A549 (cell line): Measurements from ENCODE around the gene HOXA11. TPM values are rescaled to one million over a fixed set of nuclear protein-coding genes. Genes with fewer than 3 reads are reported as not detected.

Source experiments
- ATAC-seq, 2 experiments: fragments of 200-7000 bp in 1 of 2; fragments of >200 bp in 1 of 2; cut with Nextera tagmentation in 1 of 2; cut with Tn5 transposase in 1 of 2; 3 replicates each; pipeline versions ENCODE4 v1.8.0 to v1.9.1; 2018 to 2020; ENCODE audit warnings: mild to moderate bottlenecking in 1 of 2, moderate library complexity in 1 of 2
- CTCF ChIA-PET: fragments of 300-600 bp; sonication (Branson Sonifier 250); formaldehyde crosslinking; extraction: SDS; loops from one replicate; lab custom pipeline; 2021; ENCODE audit warnings: antibody characterized with exemption, inconsistent platforms; lab: Yijun Ruan, JAX
- POLR2A ChIA-PET: fragments of 350-600 bp; formaldehyde crosslinking; extraction: SDS; loops from one replicate; lab custom pipeline; 2021; ENCODE audit warnings: antibody characterized with exemption, inconsistent platforms; lab: Yijun Ruan, JAX
- DNase-seq, 2 experiments: peaks; one replicate each; pipeline versions ENCODE4 v3.0.0 to v3.0.0-alpha.2; 2011 to 2016; ENCODE audit warnings: low read depth in 1 of 2, low spot score in 1 of 2
- FAIRE-seq: peaks from 2 replicates; lab custom pipeline; 2011; peaks lifted over from hg19 to GRCh38; lab: Jason Lieb, UNC
- H3K27ac ChIP-seq, 2 experiments: fragments of >200 bp; sonication (Bioruptor Twin); formaldehyde crosslinking; 3 replicates each; pipeline ENCODE4 v1.5.1; 2016 to 2017
- H3K4me1 ChIP-seq: fragments of >200 bp; sonication (Bioruptor Twin); formaldehyde crosslinking; 3 replicates; pipeline ENCODE4 v1.6.1; 2016
- H3K4me2 ChIP-seq: fragments of >200 bp; sonication (Bioruptor Twin); formaldehyde crosslinking; 3 replicates; pipeline ENCODE4 v1.6.1; 2016
- H3K4me3 ChIP-seq: fragments of >200 bp; sonication (Bioruptor Twin); formaldehyde crosslinking; 3 replicates; pipeline ENCODE4 v1.5.1; 2016
- H3K9me3 ChIP-seq: fragments of >200 bp; sonication (Bioruptor Twin); formaldehyde crosslinking; 3 replicates; pipeline ENCODE4 v1.6.1; 2016
- EHMT2 ChIP-seq: fragments of 200-600 bp; sonication (generic); IDR thresholded peaks from 2 replicates; pipeline ENCODE4 v1.6.1; 2016; ENCODE audit warnings: antibody characterized with exemption, low read depth, mild to moderate bottlenecking, moderate library complexity
- EP300 ChIP-seq, 2 experiments: fragments of >200 bp; sonication (Bioruptor Twin); formaldehyde crosslinking; IDR thresholded peaks; 2 replicates in 1 of 2; 3 replicates in 1 of 2; pipeline ENCODE4 v1.6.1; 2016 to 2017
- ESRRA ChIP-seq: fragments of 150-350 bp; IDR thresholded peaks from 2 replicates; pipeline ENCODE4 v1.6.1; 2014; ENCODE audit warnings: mild to moderate bottlenecking, low read length, borderline replicate concordance
- FOSB ChIP-seq: fragments of 250-450 bp; sonication (Bioruptor Pico); IDR thresholded peaks from 2 replicates; pipeline ENCODE4 v1.5.0; 2020; ENCODE audit warnings: mild to moderate bottlenecking, moderate library complexity
- FOSL2 ChIP-seq, 2 experiments: fragments of 450-650 bp in 1 of 2; fragments of >200 bp in 1 of 2; sonication (Bioruptor Twin) in 1 of 2; formaldehyde crosslinking; IDR thresholded peaks; 2 replicates each; pipeline versions ENCODE4 v1.5.0 to v1.6.1; 2016 to 2020; ENCODE audit warnings: mild to moderate bottlenecking in 1 of 2, moderate library complexity in 1 of 2
- GATA3 ChIP-seq: IDR thresholded peaks from 2 replicates; pipeline ENCODE4 v1.6.1; 2012; ENCODE audit warnings: borderline replicate concordance
- HDAC2 ChIP-seq: fragments of 200-600 bp; sonication (generic); IDR thresholded peaks from 2 replicates; pipeline ENCODE4 v1.6.1; 2016
- HOXB13 ChIP-seq: fragments of 250-450 bp; sonication (Bioruptor Pico); IDR thresholded peaks from 2 replicates; pipeline ENCODE4 v1.5.0; 2020; ENCODE audit warnings: low read depth, mild to moderate bottlenecking, moderate library complexity
- JUN ChIP-seq, 2 experiments: fragments of >200 bp; sonication (Bioruptor Twin); formaldehyde crosslinking; IDR thresholded peaks; 2 replicates in 1 of 2; 3 replicates in 1 of 2; pipeline ENCODE4 v1.6.1; 2016 to 2017
- JUNB ChIP-seq: fragments of >200 bp; sonication (Bioruptor Twin); formaldehyde crosslinking; IDR thresholded peaks from 2 replicates; pipeline ENCODE4 v1.6.1; 2016
- KDM1A ChIP-seq: fragments of 200-600 bp; sonication (generic); IDR thresholded peaks from 2 replicates; pipeline ENCODE4 v1.6.1; 2016; ENCODE audit warnings: low read depth, mild to moderate bottlenecking
- KDM5A ChIP-seq: fragments of 200-600 bp; sonication (generic); IDR thresholded peaks from 2 replicates; pipeline ENCODE4 v1.6.1; 2016; ENCODE audit warnings: antibody characterized with exemption, mild to moderate bottlenecking
- MAFK ChIP-seq: fragments of 450-650 bp; IDR thresholded peaks from 2 replicates; pipeline ENCODE4 v1.6.1; 2014; ENCODE audit not compliant: partially characterized antibody
- MAZ ChIP-seq: fragments of 150-350 bp; IDR thresholded peaks from 2 replicates; pipeline ENCODE4 v1.6.1; 2014; ENCODE audit warnings: antibody characterized with exemption, low read depth, low read length, borderline replicate concordance
- NFE2L2 ChIP-seq: fragments of 150-350 bp; conservative IDR thresholded peaks from 2 replicates; pipeline ENCODE4 v1.6.1; 2014; ENCODE audit warnings: low read length
- NPAS2 ChIP-seq: fragments of 250-450 bp; sonication (Bioruptor Pico); IDR thresholded peaks from 2 replicates; pipeline ENCODE4 v1.8.0; 2022; ENCODE audit warnings: mild to moderate bottlenecking, moderate library complexity, borderline replicate concordance
- NR3C1 ChIP-seq: fragments of >200 bp; sonication (Bioruptor Twin); formaldehyde crosslinking; IDR thresholded peaks from 3 replicates; pipeline ENCODE4 v1.6.1; 2017
- POLR2A ChIP-seq: IDR thresholded peaks from 2 replicates; pipeline ENCODE4 v1.6.1; 2012; ENCODE audit warnings: mild to moderate bottlenecking, low read length
- RCOR1 ChIP-seq: fragments of 150-350 bp; IDR thresholded peaks from 2 replicates; pipeline ENCODE4 v1.6.1; 2014; ENCODE audit warnings: antibody characterized with exemption, low read length, low read depth
- RNF2 ChIP-seq: fragments of 200-600 bp; sonication (generic); IDR thresholded peaks from 2 replicates; pipeline ENCODE4 v1.6.1; 2016; ENCODE audit warnings: low read depth, mild to moderate bottlenecking, antibody characterized with exemption, moderate library complexity, borderline replicate concordance
- SMC3 ChIP-seq: fragments of >200 bp; sonication (Bioruptor Twin); formaldehyde crosslinking; IDR thresholded peaks from 3 replicates; pipeline ENCODE4 v1.6.1; 2018; ENCODE audit warnings: inconsistent platforms
- SREBF2 ChIP-seq: fragments of 450-650 bp; IDR thresholded peaks from 2 replicates; pipeline ENCODE4 v1.6.1; 2014; ENCODE audit warnings: mild to moderate bottlenecking, moderate library complexity
- TP53 ChIP-seq: fragments of 250-450 bp; sonication (Bioruptor Pico); IDR thresholded peaks from 2 replicates; pipeline ENCODE4 v1.5.0; 2021; ENCODE audit warnings: mild to moderate bottlenecking, moderate library complexity
- ZFP36 ChIP-seq: fragments of 450-650 bp; IDR thresholded peaks from 2 replicates; pipeline ENCODE4 v1.6.1; 2014; ENCODE audit warnings: borderline replicate concordance; ENCODE audit not compliant: partially characterized antibody
- ZNF302 ChIP-seq: fragments of 250-450 bp; sonication (Bioruptor Pico); IDR thresholded peaks from 2 replicates; pipeline ENCODE4 v1.9.0; 2021; ENCODE audit warnings: inconsistent platforms, mild to moderate bottlenecking, moderate library complexity
- WGBS: methylation state at CpG from one replicate; pipeline ENCODE4 v1.1.6; 2017; ENCODE audit errors: missing lambda C conversion rate; 5-methylcytosine and 5-hydroxymethylcytosine counted together
- polyA plus RNA-seq, 4 experiments: library from polyadenylated mRNA; depleted of rRNA in 3 of 4; stranded (reverse); fragments of >200 nt; fragmentation: RNase III in 1 of 4; extraction: RNeasy Plus Mini Kit Qiagen cat#74134 plus additional on column Dnase treatment in 1 of 4; gene quantifications; 2 replicates in 3 of 4; 3 replicates in 1 of 4; pipeline ENCODE4 v1.2.3, GENCODE V29; 2011 to 2017
- TF ChIP-seq, protein P1 (sequence below): fragments of 450-650 bp; IDR thresholded peaks from 2 replicates; pipeline ENCODE4 v1.6.1; 2014; ENCODE audit warnings: antibody characterized with exemption
- TF ChIP-seq, protein P2 (sequence below): fragments of >200 bp; sonication (Bioruptor Twin); formaldehyde crosslinking; IDR thresholded peaks from 3 replicates; pipeline ENCODE4 v1.6.1; 2016
- TF ChIP-seq, protein P3 (sequence below): fragments of >200 bp; sonication (Bioruptor Twin); formaldehyde crosslinking; IDR thresholded peaks from 2 replicates; pipeline ENCODE4 v1.6.1; 2016
- TF ChIP-seq, protein P4 (sequence below): IDR thresholded peaks from 2 replicates; pipeline ENCODE4 v1.6.1; 2012

The HOXA11 gene
- polyA plus RNA-seq, 2 of the 4 experiments (the other 2 are of a cell fraction), result 0.68 to 0.84 TPM

DNA sequence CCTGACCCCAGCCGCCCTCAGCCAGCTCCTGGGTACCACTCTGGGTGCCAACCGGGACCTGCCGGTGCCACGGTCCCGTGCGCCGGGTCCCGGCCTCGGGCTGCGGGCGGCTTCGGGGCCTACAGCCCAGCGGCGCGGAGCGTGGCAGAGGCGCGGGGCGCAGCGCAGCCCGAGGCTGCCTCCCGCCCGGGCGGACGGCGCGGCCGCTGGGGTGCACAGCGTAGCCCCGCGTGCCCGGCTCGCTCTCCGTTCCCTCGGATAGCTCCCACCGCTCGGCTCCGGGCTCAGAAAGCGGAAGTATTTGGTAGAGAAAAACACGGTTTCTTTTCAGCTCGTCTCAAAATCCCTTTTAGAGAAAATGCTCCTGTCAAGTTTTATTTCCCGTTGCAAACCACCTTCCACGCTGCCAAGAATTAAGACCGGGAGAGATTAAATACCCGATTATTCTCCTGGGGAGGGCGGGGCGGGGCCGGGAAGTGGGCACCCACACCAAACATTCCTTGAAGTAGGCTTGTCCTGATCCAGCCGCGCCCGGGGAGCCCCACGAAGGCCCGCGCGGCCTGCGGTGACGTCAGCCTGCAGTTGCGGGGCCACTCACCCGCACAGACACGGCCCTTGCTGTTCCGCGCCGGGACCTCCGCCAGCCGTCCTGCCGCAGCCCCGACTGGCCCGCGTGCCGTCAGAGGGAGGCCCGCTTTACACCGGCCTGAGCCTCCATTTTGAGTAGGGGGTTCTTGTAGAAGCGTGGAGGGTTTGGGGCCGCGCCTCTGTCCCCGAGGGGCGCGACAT is 7.7 kb upstream of the HOXA11 start:
- 94% methylated on average over 58 of the region's 78 CpGs for WGBS
- Histone ChIP-seq H3K27ac (no peak overlapping the region), H3K4me2 (no peak overlapping the region), H3K9me3 (no peaks in the 10 kb centered on the region), H3K4me3 (no peak overlapping the region), H3K4me1 (no peaks in the 10 kb centered on the region)
- no peak for ATAC-seq
- TF ChIP-seq NR3C1 (no peak), JUNB (no peak), FOSL2 (IDR thresholded peaks at IDR 0.05) (no peak), FOSL2 (CRISPR knock-in tag; IDR thresholded peaks at IDR 0.05) (no peak), HDAC2 (no peak), HOXB13 (CRISPR knock-in tag) (no peak), RNF2 (no peak), NFE2L2 (no peak), POLR2A (no peak), ZNF302 (CRISPR knock-in tag) (no peak), ZFP36 (no peak)
- TF ChIP-seq, protein P1, sequence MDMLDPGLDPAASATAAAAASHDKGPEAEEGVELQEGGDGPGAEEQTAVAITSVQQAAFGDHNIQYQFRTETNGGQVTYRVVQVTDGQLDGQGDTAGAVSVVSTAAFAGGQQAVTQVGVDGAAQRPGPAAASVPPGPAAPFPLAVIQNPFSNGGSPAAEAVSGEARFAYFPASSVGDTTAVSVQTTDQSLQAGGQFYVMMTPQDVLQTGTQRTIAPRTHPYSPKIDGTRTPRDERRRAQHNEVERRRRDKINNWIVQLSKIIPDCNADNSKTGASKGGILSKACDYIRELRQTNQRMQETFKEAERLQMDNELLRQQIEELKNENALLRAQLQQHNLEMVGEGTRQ, result no peak
- no peak for FAIRE-seq
- ChIA-PET CTCF (interaction anchor here (0.6 to 4.8 kb wide), 5 partner anchors 13 to 903 kb away, joined by 3 to 58 read pairs (median 15); no protein-coding TSS in a partner anchor), POLR2A (interaction anchor here (0.7 kb wide), 1 partner anchor 9 kb away, joined by 4 read pairs; no protein-coding TSS in a partner anchor)
- no peak for DNase-seq

DNA sequence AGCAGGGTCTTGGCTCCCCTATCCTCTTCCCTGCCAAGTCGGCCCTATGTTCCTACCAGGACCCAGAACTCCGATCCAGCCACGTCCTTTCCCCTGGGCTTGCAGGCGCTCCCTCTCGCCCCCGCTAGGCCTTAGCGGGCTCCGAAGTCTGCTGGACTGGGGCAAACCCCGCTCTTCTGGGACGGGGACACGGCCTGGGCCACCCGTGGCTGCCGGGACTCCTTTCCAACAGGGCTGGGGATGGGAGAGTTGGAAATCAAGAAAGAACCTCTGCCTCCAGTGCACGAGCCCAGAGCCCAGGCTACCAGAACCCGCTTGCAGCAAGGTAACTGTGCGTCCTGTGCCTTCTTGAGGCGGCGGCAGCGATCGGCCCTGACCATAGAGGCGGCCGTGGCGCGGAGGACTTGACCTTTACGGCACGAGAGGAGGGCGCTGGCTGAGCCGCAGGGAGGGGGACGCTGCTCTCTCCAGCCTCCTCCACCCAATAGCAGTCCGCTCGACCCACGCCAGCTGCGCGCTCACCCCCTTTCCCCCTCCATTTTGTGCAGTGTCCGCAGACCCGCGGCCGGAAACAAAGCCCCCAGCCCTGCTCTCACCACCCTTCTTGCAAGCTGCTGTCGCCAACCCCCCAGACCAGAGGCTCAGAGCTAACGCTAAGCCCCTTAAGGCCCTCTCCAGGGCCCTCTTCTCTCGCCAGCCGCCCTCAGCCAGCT is 7.0 kb upstream of the HOXA11 start:
- 94% methylated on average over 39 of the region's 42 CpGs for WGBS
- ChIA-PET CTCF (interaction anchor here (0.6 to 4.8 kb wide), 4 partner anchors 12 to 904 kb away, joined by 4 to 58 read pairs (median 22); no protein-coding TSS in a partner anchor), POLR2A (interaction anchor here (0.7 kb wide), 1 partner anchor 8 kb away, joined by 4 read pairs; no protein-coding TSS in a partner anchor)
- no peaks in the 10 kb centered on the region for H3K9me3 ChIP-seq
- no peaks in the 10 kb centered on the region for H3K4me1 ChIP-seq
- H3K27ac ChIP-seq, result no peak overlapping the region
- FAIRE-seq, result no peak
- ATAC-seq, result no peak
- no peak for DNase-seq
- H3K4me2 ChIP-seq, result no peak overlapping the region
- no peak for TF ChIP-seq RCOR1
- TF ChIP-seq SREBF2, result no peak
- no peak for TF ChIP-seq JUN (IDR thresholded peaks at IDR 0.05)
- no peak for TF ChIP-seq ESRRA
- no peak for TF ChIP-seq JUNB
- TF ChIP-seq NPAS2 (CRISPR knock-in tag), result no peak
- H3K4me3 ChIP-seq, result no peak overlapping the region

DNA sequence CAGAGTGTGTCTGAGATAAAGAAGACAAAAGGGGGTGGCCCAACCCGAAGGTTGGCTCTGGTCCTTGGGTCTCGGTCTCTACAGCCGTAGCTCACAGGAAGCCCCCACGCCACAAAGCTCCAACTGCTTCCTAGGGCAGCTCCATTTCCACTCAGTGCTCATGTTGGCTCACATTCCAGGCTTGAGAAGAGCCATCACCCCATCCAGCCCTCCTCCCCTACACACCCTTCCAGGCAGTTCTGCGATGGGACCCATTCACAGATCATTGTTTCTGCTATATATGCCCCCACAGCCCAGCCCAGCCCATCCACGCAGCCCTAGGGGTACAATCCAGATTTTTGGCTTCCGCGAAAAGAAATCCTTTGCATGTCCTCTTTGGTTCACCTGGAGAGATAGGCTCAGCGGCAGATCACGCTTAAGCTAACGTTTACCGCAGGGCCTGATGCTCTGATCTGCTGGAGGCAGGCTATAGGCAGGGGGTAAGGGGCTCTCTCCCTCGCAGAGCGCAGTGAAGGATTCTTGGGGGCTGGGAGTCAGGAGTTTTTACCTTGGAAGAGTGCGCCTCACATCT is 6.2 kb upstream of the HOXA11 start:
- ATAC-seq (no peak), FAIRE-seq (no peak)
- H3K4me3 ChIP-seq, result no peak overlapping the region
- TF ChIP-seq NPAS2 (CRISPR knock-in tag) (no peak), NR3C1 (no peak), EHMT2 (no peak), MAZ (no peak), POLR2A (no peak), KDM1A (no peak), FOSB (CRISPR knock-in tag) (no peak), TP53 (CRISPR knock-in tag) (no peak), ZNF302 (CRISPR knock-in tag) (no peak), MAFK (no peak), SMC3 (no peak), GATA3 (no peak), EP300 (IDR thresholded peaks at IDR 0.05) (no peak), KDM5A (no peak), HOXB13 (CRISPR knock-in tag) (no peak)
- TF ChIP-seq, protein P2, sequence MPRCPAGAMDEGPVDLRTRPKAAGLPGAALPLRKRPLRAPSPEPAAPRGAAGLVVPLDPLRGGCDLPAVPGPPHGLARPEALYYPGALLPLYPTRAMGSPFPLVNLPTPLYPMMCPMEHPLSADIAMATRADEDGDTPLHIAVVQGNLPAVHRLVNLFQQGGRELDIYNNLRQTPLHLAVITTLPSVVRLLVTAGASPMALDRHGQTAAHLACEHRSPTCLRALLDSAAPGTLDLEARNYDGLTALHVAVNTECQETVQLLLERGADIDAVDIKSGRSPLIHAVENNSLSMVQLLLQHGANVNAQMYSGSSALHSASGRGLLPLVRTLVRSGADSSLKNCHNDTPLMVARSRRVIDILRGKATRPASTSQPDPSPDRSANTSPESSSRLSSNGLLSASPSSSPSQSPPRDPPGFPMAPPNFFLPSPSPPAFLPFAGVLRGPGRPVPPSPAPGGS, result no peak
- TF ChIP-seq, protein P1, result no peak
- TF ChIP-seq, protein P3, sequence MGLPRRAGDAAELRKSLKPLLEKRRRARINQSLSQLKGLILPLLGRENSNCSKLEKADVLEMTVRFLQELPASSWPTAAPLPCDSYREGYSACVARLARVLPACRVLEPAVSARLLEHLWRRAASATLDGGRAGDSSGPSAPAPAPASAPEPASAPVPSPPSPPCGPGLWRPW, result no peak
- TF ChIP-seq, protein P4, sequence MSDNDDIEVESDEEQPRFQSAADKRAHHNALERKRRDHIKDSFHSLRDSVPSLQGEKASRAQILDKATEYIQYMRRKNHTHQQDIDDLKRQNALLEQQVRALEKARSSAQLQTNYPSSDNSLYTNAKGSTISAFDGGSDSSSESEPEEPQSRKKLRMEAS, result no peak
- TF ChIP-seq, all 56 proteins: peak for 0
- DNase-seq, result no peak
- CTCF ChIA-PET, result interaction anchor here (0.8 to 3.8 kb wide), 4 partner anchors 12 to 829 kb away, joined by 3 to 30 read pairs (median 10); no protein-coding TSS in a partner anchor
- Histone ChIP-seq H3K9me3 (no peaks in the 10 kb centered on the region), H3K4me2 (no peak overlapping the region), H3K4me1 (peaks cover 4% of the 10 kb centered on the region; the same call in 1 of the 3 replicates), H3K27ac (no peak overlapping the region)
- POLR2A ChIA-PET, result no interaction called here
- WGBS, result 91% methylated on average over 15 of the region's 15 CpGs
